HEK293 (cell line): ENCODE data around the gene GJB2.

Experiments used
- CTCF ChIP-seq: fragments of 450-650 bp; formaldehyde crosslinking; IDR thresholded peaks from 2 replicates; pipeline ENCODE4 v1.5.1; 2016; ENCODE audit warnings: missing biosample characterization, missing genetic modification characterization
- ELK4 ChIP-seq: IDR thresholded peaks from 2 replicates; pipeline ENCODE4 v1.6.1; 2011; ENCODE audit warnings: mild to moderate bottlenecking, low read depth, low read length, borderline replicate concordance
- HOXA7 ChIP-seq: sonication (generic); formaldehyde crosslinking; IDR thresholded peaks from 2 replicates; pipeline ENCODE4 v1.8.1; 2022; ENCODE audit warnings: missing genetic modification reagents, borderline replicate concordance
- RBAK ChIP-seq: fragments of 450-650 bp; formaldehyde crosslinking; IDR thresholded peaks from 2 replicates; pipeline ENCODE4 v1.5.1; 2016; ENCODE audit warnings: missing biosample characterization, missing genetic modification characterization
- ZBTB17 ChIP-seq: fragments of 450-650 bp; formaldehyde crosslinking; IDR thresholded peaks from 2 replicates; pipeline ENCODE4 v1.5.1; 2016; ENCODE audit warnings: missing biosample characterization, missing genetic modification characterization
- ZNF449 ChIP-seq: fragments of 450-650 bp; formaldehyde crosslinking; IDR thresholded peaks from 2 replicates; pipeline ENCODE4 v1.5.1; 2017; ENCODE audit warnings: missing biosample characterization, mild to moderate bottlenecking, missing genetic modification characterization, moderate library complexity
- ZNF510 ChIP-seq: fragments of 450-650 bp; formaldehyde crosslinking; IDR thresholded peaks from 2 replicates; pipeline ENCODE4 v1.5.1; 2018; ENCODE audit warnings: mild to moderate bottlenecking, missing genetic modification characterization, missing biosample characterization; ENCODE audit not compliant: insufficient replicate concordance
- ZNF514 ChIP-seq: fragments of 450-650 bp; formaldehyde crosslinking; IDR thresholded peaks from 2 replicates; pipeline ENCODE4 v1.5.1; 2016; ENCODE audit warnings: missing biosample characterization, missing genetic modification characterization
- TF ChIP-seq, protein P1 (sequence below): fragments of 450-650 bp; formaldehyde crosslinking; IDR thresholded peaks from 2 replicates; pipeline ENCODE4 v1.5.1; 2016; ENCODE audit warnings: missing biosample characterization, missing genetic modification characterization
- TF ChIP-seq, protein P2 (sequence below): fragments of 450-650 bp; formaldehyde crosslinking; IDR thresholded peaks from 2 replicates; pipeline ENCODE4 v1.5.1; 2017; ENCODE audit warnings: missing biosample characterization, missing genetic modification characterization
- TF ChIP-seq, protein P3 (sequence below): fragments of 450-650 bp; formaldehyde crosslinking; IDR thresholded peaks from 2 replicates; pipeline ENCODE4 v1.5.1; 2016; ENCODE audit warnings: missing biosample characterization, missing genetic modification characterization

GRCh38 chr13:20140487-20140886, 52.3 kb downstream of the GJB2 start:
- TF ChIP-seq CTCF (tag by site-specific recombination) (no peak), HOXA7 (no peak), ELK4 (no peak), ZNF514 (no peak), RBAK (tag by site-specific recombination) (no peak), ZBTB17 (no peak), ZNF510 (tag by site-specific recombination) (no peak), ZNF449 (tag by site-specific recombination) (no peak)
- TF ChIP-seq, protein P1, sequence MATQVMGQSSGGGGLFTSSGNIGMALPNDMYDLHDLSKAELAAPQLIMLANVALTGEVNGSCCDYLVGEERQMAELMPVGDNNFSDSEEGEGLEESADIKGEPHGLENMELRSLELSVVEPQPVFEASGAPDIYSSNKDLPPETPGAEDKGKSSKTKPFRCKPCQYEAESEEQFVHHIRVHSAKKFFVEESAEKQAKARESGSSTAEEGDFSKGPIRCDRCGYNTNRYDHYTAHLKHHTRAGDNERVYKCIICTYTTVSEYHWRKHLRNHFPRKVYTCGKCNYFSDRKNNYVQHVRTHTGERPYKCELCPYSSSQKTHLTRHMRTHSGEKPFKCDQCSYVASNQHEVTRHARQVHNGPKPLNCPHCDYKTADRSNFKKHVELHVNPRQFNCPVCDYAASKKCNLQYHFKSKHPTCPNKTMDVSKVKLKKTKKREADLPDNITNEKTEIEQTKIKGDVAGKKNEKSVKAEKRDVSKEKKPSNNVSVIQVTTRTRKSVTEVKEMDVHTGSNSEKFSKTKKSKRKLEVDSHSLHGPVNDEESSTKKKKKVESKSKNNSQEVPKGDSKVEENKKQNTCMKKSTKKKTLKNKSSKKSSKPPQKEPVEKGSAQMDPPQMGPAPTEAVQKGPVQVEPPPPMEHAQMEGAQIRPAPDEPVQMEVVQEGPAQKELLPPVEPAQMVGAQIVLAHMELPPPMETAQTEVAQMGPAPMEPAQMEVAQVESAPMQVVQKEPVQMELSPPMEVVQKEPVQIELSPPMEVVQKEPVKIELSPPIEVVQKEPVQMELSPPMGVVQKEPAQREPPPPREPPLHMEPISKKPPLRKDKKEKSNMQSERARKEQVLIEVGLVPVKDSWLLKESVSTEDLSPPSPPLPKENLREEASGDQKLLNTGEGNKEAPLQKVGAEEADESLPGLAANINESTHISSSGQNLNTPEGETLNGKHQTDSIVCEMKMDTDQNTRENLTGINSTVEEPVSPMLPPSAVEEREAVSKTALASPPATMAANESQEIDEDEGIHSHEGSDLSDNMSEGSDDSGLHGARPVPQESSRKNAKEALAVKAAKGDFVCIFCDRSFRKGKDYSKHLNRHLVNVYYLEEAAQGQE (tag by site-specific recombination), result no peak
- TF ChIP-seq, protein P2, sequence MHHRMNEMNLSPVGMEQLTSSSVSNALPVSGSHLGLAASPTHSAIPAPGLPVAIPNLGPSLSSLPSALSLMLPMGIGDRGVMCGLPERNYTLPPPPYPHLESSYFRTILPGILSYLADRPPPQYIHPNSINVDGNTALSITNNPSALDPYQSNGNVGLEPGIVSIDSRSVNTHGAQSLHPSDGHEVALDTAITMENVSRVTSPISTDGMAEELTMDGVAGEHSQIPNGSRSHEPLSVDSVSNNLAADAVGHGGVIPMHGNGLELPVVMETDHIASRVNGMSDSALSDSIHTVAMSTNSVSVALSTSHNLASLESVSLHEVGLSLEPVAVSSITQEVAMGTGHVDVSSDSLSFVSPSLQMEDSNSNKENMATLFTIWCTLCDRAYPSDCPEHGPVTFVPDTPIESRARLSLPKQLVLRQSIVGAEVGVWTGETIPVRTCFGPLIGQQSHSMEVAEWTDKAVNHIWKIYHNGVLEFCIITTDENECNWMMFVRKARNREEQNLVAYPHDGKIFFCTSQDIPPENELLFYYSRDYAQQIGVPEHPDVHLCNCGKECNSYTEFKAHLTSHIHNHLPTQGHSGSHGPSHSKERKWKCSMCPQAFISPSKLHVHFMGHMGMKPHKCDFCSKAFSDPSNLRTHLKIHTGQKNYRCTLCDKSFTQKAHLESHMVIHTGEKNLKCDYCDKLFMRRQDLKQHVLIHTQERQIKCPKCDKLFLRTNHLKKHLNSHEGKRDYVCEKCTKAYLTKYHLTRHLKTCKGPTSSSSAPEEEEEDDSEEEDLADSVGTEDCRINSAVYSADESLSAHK, result no peak
- TF ChIP-seq, protein P3, sequence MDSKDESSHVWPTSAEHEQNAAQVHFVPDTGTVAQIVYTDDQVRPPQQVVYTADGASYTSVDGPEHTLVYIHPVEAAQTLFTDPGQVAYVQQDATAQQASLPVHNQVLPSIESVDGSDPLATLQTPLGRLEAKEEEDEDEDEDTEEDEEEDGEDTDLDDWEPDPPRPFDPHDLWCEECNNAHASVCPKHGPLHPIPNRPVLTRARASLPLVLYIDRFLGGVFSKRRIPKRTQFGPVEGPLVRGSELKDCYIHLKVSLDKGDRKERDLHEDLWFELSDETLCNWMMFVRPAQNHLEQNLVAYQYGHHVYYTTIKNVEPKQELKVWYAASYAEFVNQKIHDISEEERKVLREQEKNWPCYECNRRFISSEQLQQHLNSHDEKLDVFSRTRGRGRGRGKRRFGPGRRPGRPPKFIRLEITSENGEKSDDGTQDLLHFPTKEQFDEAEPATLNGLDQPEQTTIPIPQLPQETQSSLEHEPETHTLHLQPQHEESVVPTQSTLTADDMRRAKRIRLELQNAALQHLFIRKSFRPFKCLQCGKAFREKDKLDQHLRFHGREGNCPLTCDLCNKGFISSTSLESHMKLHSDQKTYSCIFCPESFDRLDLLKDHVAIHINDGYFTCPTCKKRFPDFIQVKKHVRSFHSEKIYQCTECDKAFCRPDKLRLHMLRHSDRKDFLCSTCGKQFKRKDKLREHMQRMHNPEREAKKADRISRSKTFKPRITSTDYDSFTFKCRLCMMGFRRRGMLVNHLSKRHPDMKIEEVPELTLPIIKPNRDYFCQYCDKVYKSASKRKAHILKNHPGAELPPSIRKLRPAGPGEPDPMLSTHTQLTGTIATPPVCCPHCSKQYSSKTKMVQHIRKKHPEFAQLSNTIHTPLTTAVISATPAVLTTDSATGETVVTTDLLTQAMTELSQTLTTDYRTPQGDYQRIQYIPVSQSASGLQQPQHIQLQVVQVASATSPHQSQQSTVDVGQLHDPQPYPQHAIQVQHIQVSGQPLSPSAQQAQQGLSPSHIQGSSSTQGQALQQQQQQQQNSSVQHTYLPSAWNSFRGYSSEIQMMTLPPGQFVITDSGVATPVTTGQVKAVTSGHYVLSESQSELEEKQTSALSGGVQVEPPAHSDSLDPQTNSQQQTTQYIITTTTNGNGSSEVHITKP (tag by site-specific recombination), result no peak
